A549 (cell line): ENCODE data around the gene TFEB. TPM values are rescaled to one million over a fixed set of nuclear protein-coding genes. Genes with fewer than 3 reads are reported as not detected.

Source experiments
- ATAC-seq, 2 experiments: fragments of 200-7000 bp in 1 of 2; fragments of >200 bp in 1 of 2; cut with Nextera tagmentation in 1 of 2; cut with Tn5 transposase in 1 of 2; 3 replicates each; pipeline versions ENCODE4 v1.8.0 to v1.9.1; 2018 to 2020; ENCODE audit warnings: mild to moderate bottlenecking in 1 of 2, moderate library complexity in 1 of 2
- CTCF ChIA-PET: fragments of 300-600 bp; sonication (Branson Sonifier 250); formaldehyde crosslinking; extraction: SDS; loops from one replicate; lab custom pipeline; 2021; ENCODE audit warnings: antibody characterized with exemption, inconsistent platforms; lab: Yijun Ruan, JAX
- POLR2A ChIA-PET: fragments of 350-600 bp; formaldehyde crosslinking; extraction: SDS; loops from one replicate; lab custom pipeline; 2021; ENCODE audit warnings: antibody characterized with exemption, inconsistent platforms; lab: Yijun Ruan, JAX
- DNase-seq, 2 experiments: peaks; one replicate each; pipeline versions ENCODE4 v3.0.0 to v3.0.0-alpha.2; 2011 to 2016; ENCODE audit warnings: low read depth in 1 of 2, low spot score in 1 of 2
- FAIRE-seq: peaks from 2 replicates; lab custom pipeline; 2011; peaks lifted over from hg19 to GRCh38; lab: Jason Lieb, UNC
- H3K27ac ChIP-seq, 2 experiments: fragments of >200 bp; sonication (Bioruptor Twin); formaldehyde crosslinking; 3 replicates each; pipeline ENCODE4 v1.5.1; 2016 to 2017
- H3K4me1 ChIP-seq: fragments of >200 bp; sonication (Bioruptor Twin); formaldehyde crosslinking; 3 replicates; pipeline ENCODE4 v1.6.1; 2016
- H3K4me2 ChIP-seq: fragments of >200 bp; sonication (Bioruptor Twin); formaldehyde crosslinking; 3 replicates; pipeline ENCODE4 v1.6.1; 2016
- H3K4me3 ChIP-seq: fragments of >200 bp; sonication (Bioruptor Twin); formaldehyde crosslinking; 3 replicates; pipeline ENCODE4 v1.5.1; 2016
- H3K9me3 ChIP-seq: fragments of >200 bp; sonication (Bioruptor Twin); formaldehyde crosslinking; 3 replicates; pipeline ENCODE4 v1.6.1; 2016
- CBX2 ChIP-seq: fragments of 200-600 bp; sonication (generic); IDR thresholded peaks from 2 replicates; pipeline ENCODE4 v1.6.1; 2016; ENCODE audit warnings: low read depth, mild to moderate bottlenecking, borderline replicate concordance
- CHD2 ChIP-seq: fragments of 150-350 bp; IDR thresholded peaks from 2 replicates; pipeline ENCODE4 v1.6.1; 2014; ENCODE audit warnings: low read length; ENCODE audit not compliant: partially characterized antibody
- EHMT2 ChIP-seq: fragments of 200-600 bp; sonication (generic); IDR thresholded peaks from 2 replicates; pipeline ENCODE4 v1.6.1; 2016; ENCODE audit warnings: antibody characterized with exemption, low read depth, mild to moderate bottlenecking, moderate library complexity
- EP300 ChIP-seq, 2 experiments: fragments of >200 bp; sonication (Bioruptor Twin); formaldehyde crosslinking; IDR thresholded peaks; 2 replicates in 1 of 2; 3 replicates in 1 of 2; pipeline ENCODE4 v1.6.1; 2016 to 2017
- ESRRA ChIP-seq: fragments of 150-350 bp; IDR thresholded peaks from 2 replicates; pipeline ENCODE4 v1.6.1; 2014; ENCODE audit warnings: mild to moderate bottlenecking, low read length, borderline replicate concordance
- FOXS1 ChIP-seq: fragments of 250-450 bp; sonication (Bioruptor Pico); IDR thresholded peaks from 2 replicates; pipeline ENCODE4 v1.5.0; 2020; ENCODE audit warnings: mild to moderate bottlenecking, moderate library complexity
- KDM5A ChIP-seq: fragments of 200-600 bp; sonication (generic); IDR thresholded peaks from 2 replicates; pipeline ENCODE4 v1.6.1; 2016; ENCODE audit warnings: antibody characterized with exemption, mild to moderate bottlenecking
- MAFK ChIP-seq: fragments of 450-650 bp; IDR thresholded peaks from 2 replicates; pipeline ENCODE4 v1.6.1; 2014; ENCODE audit not compliant: partially characterized antibody
- MAZ ChIP-seq: fragments of 150-350 bp; IDR thresholded peaks from 2 replicates; pipeline ENCODE4 v1.6.1; 2014; ENCODE audit warnings: antibody characterized with exemption, low read depth, low read length, borderline replicate concordance
- NR3C1 ChIP-seq: fragments of >200 bp; sonication (Bioruptor Twin); formaldehyde crosslinking; IDR thresholded peaks from 3 replicates; pipeline ENCODE4 v1.6.1; 2017
- POLR2A ChIP-seq: IDR thresholded peaks from 2 replicates; pipeline ENCODE4 v1.6.1; 2012; ENCODE audit warnings: mild to moderate bottlenecking, low read length
- TFCP2L1 ChIP-seq: fragments of 250-450 bp; sonication (Bioruptor Pico); IDR thresholded peaks from 2 replicates; pipeline ENCODE4 v1.5.0; 2021; ENCODE audit warnings: mild to moderate bottlenecking
- TP53 ChIP-seq: fragments of 250-450 bp; sonication (Bioruptor Pico); IDR thresholded peaks from 2 replicates; pipeline ENCODE4 v1.5.0; 2021; ENCODE audit warnings: mild to moderate bottlenecking, moderate library complexity
- ZFP36 ChIP-seq: fragments of 450-650 bp; IDR thresholded peaks from 2 replicates; pipeline ENCODE4 v1.6.1; 2014; ENCODE audit warnings: borderline replicate concordance; ENCODE audit not compliant: partially characterized antibody
- ZNF302 ChIP-seq: fragments of 250-450 bp; sonication (Bioruptor Pico); IDR thresholded peaks from 2 replicates; pipeline ENCODE4 v1.9.0; 2021; ENCODE audit warnings: inconsistent platforms, mild to moderate bottlenecking, moderate library complexity
- WGBS: methylation state at CpG from one replicate; pipeline ENCODE4 v1.1.6; 2017; ENCODE audit errors: missing lambda C conversion rate; 5-methylcytosine and 5-hydroxymethylcytosine counted together
- polyA plus RNA-seq, 4 experiments: library from polyadenylated mRNA; depleted of rRNA in 3 of 4; stranded (reverse); fragments of >200 nt; fragmentation: RNase III in 1 of 4; extraction: RNeasy Plus Mini Kit Qiagen cat#74134 plus additional on column Dnase treatment in 1 of 4; gene quantifications; 2 replicates in 3 of 4; 3 replicates in 1 of 4; pipeline ENCODE4 v1.2.3, GENCODE V29; 2011 to 2017
- TF ChIP-seq, protein P1 (sequence below): fragments of 150-350 bp; IDR thresholded peaks from 2 replicates; pipeline ENCODE4 v1.6.1; 2014; ENCODE audit warnings: low read depth, mild to moderate bottlenecking, low read length
- TF ChIP-seq, protein P2 (sequence below): fragments of >200 bp; sonication (Bioruptor Twin); formaldehyde crosslinking; IDR thresholded peaks from 2 replicates; pipeline ENCODE4 v1.6.1; 2016
- TF ChIP-seq, protein P3 (sequence below): fragments of >200 bp; sonication (Bioruptor Twin); formaldehyde crosslinking; IDR thresholded peaks from 3 replicates; pipeline ENCODE4 v1.5.1; 2016
- TF ChIP-seq, protein P4 (sequence below): IDR thresholded peaks from 2 replicates; pipeline ENCODE4 v1.6.1; 2012; ENCODE audit warnings: low read depth, borderline replicate concordance
- TF ChIP-seq, protein P5 (sequence below): fragments of 250-450 bp; sonication (Bioruptor Pico); IDR thresholded peaks from 2 replicates; pipeline ENCODE4 v1.5.0; 2021; ENCODE audit warnings: mild to moderate bottlenecking, moderate library complexity, borderline replicate concordance
- TF ChIP-seq, protein P6 (sequence below): IDR thresholded peaks from 2 replicates; pipeline ENCODE4 v1.6.1; 2012

Gene TFEB
- polyA plus RNA-seq, 2 of the 4 experiments (the other 2 are of a cell fraction): 3.1 to 6.1 TPM

DNA sequence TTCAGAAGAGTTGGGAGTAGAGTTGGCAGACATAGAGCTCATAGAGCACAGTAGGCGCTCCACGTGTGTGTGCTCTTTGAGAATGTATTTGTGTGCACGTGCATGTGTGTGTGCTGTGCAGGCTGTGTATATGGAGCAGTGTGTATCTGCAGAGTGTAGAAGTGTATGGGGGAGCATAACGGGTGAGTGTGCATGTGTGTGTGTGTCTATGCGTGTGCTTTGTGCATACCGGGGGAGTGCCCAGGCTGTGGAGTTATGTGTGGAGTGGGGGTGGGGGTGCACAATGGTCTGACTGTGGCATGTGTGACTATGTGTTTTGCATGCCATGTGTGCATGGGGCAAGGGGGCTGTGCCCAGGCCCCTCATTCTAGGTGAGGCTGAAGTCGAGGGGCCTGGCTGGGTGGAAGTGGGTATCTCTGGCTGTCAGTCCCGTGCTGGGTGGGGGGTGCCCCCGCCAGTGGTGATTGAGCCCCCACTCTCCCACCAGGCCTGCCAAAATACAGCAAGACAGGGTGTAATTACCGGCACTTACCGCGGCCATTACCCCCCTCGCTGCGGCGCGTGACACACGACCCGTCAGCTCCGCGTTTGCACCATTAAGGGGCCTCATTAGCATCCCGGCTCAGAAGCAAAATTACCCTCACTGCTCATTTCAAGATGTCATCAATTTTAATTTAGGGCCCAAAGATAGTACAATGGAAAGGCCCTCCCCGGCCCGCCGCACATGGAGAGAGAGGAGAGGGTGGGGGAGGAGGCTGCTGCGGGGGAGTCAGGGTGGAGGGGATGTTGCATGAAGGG is 58.1 kb downstream of the TFEB start:
- H3K4me2 ChIP-seq: no peak overlapping the region
- CTCF ChIA-PET: interaction anchor here (0.9 to 5.3 kb wide), 3 partner anchors 74 to 309 kb away, joined by 4 to 83 read pairs (median 35); no protein-coding TSS in a partner anchor
- H3K4me1 ChIP-seq: 0 out of 3 replicates have a peak, but pooled peaks cover 3% of the 10 kb centered on the region
- H3K9me3 ChIP-seq: no peaks in the 10 kb centered on the region
- TF ChIP-seq CHD2 (no peak), ESRRA (no peak), POLR2A (no peak), TFCP2L1 (CRISPR knock-in tag) (no peak), KDM5A (no peak), FOXS1 (CRISPR knock-in tag) (no peak), MAZ (no peak), EP300 (IDR thresholded peaks at IDR 0.05) (no peak), TP53 (CRISPR knock-in tag) (no peak)
- TF ChIP-seq, protein P1, sequence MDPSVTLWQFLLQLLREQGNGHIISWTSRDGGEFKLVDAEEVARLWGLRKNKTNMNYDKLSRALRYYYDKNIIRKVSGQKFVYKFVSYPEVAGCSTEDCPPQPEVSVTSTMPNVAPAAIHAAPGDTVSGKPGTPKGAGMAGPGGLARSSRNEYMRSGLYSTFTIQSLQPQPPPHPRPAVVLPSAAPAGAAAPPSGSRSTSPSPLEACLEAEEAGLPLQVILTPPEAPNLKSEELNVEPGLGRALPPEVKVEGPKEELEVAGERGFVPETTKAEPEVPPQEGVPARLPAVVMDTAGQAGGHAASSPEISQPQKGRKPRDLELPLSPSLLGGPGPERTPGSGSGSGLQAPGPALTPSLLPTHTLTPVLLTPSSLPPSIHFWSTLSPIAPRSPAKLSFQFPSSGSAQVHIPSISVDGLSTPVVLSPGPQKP: no peak
- WGBS: 84% methylated on average over 17 of the region's 25 CpGs
- DNase-seq: no peak
- H3K27ac ChIP-seq: no peak overlapping the region
- ATAC-seq: no peak
- POLR2A ChIA-PET: no interaction called here
- FAIRE-seq: no peak
- H3K4me3 ChIP-seq: no peak overlapping the region

DNA sequence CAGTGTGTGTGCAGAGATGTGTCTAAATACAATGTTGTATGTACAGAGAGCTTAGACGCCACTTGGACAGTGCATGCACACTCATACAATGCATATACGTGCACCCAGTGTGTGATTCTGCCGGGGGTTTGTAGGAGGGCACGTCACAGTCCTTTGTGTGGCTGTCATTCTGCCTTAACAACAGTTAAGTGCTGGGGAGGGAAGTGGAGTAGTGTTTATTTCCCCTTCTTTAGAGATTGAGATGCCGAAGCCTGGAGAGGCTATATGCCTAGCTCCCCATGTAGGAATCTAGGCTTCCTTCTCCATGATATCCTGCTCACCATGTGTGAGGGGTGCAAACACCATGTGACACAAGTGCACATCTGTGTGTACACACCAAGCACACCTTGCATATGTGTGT is 59.0 kb downstream of the TFEB start:
- ChIA-PET CTCF (interaction anchor here (0.9 kb wide), 1 partner anchor 252 kb away, joined by 4 read pairs; no protein-coding TSS in a partner anchor), POLR2A (no interaction called here)
- TF ChIP-seq ZFP36 (no peak), EHMT2 (no peak), ESRRA (no peak), MAFK (no peak), MAZ (no peak), ZNF302 (CRISPR knock-in tag) (no peak), NR3C1 (no peak), CBX2 (no peak)
- TF ChIP-seq, protein P2, sequence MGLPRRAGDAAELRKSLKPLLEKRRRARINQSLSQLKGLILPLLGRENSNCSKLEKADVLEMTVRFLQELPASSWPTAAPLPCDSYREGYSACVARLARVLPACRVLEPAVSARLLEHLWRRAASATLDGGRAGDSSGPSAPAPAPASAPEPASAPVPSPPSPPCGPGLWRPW: no peak
- TF ChIP-seq, protein P3, sequence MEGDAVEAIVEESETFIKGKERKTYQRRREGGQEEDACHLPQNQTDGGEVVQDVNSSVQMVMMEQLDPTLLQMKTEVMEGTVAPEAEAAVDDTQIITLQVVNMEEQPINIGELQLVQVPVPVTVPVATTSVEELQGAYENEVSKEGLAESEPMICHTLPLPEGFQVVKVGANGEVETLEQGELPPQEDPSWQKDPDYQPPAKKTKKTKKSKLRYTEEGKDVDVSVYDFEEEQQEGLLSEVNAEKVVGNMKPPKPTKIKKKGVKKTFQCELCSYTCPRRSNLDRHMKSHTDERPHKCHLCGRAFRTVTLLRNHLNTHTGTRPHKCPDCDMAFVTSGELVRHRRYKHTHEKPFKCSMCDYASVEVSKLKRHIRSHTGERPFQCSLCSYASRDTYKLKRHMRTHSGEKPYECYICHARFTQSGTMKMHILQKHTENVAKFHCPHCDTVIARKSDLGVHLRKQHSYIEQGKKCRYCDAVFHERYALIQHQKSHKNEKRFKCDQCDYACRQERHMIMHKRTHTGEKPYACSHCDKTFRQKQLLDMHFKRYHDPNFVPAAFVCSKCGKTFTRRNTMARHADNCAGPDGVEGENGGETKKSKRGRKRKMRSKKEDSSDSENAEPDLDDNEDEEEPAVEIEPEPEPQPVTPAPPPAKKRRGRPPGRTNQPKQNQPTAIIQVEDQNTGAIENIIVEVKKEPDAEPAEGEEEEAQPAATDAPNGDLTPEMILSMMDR: no peak
- TF ChIP-seq, protein P4, sequence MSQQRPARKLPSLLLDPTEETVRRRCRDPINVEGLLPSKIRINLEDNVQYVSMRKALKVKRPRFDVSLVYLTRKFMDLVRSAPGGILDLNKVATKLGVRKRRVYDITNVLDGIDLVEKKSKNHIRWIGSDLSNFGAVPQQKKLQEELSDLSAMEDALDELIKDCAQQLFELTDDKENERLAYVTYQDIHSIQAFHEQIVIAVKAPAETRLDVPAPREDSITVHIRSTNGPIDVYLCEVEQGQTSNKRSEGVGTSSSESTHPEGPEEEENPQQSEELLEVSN: no peak
- TF ChIP-seq, protein P5, sequence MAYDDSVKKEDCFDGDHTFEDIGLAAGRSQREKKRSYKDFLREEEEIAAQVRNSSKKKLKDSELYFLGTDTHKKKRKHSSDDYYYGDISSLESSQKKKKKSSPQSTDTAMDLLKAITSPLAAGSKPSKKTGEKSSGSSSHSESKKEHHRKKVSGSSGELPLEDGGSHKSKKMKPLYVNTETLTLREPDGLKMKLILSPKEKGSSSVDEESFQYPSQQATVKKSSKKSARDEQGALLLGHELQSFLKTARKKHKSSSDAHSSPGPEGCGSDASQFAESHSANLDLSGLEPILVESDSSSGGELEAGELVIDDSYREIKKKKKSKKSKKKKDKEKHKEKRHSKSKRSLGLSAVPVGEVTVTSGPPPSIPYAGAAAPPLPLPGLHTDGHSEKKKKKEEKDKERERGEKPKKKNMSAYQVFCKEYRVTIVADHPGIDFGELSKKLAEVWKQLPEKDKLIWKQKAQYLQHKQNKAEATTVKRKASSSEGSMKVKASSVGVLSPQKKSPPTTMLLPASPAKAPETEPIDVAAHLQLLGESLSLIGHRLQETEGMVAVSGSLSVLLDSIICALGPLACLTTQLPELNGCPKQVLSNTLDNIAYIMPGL: no peak
- TF ChIP-seq, protein P6, sequence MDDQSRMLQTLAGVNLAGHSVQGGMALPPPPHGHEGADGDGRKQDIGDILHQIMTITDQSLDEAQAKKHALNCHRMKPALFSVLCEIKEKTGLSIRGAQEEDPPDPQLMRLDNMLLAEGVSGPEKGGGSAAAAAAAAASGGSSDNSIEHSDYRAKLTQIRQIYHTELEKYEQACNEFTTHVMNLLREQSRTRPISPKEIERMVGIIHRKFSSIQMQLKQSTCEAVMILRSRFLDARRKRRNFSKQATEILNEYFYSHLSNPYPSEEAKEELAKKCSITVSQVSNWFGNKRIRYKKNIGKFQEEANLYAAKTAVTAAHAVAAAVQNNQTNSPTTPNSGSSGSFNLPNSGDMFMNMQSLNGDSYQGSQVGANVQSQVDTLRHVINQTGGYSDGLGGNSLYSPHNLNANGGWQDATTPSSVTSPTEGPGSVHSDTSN: no peak
- Histone ChIP-seq H3K9me3 (no peaks in the 10 kb centered on the region), H3K4me1 (no peaks in the 10 kb centered on the region), H3K4me2 (no peak overlapping the region), H3K4me3 (no peak overlapping the region), H3K27ac (no peak overlapping the region)
- no peak for DNase-seq
- no peak for ATAC-seq
- WGBS: 72% methylated on average over 4 of the region's 5 CpGs
- FAIRE-seq: no peak
